Subcutaneous adipose tissue (tissue), 4 donors: ENCODE results near the gene PPP1R14B. TPM values are rescaled to one million over a fixed set of nuclear protein-coding genes. Genes with fewer than 3 reads are reported as not detected.

Experiments used
- CTCF ChIP-seq: fragments of 450-650 bp; IDR thresholded peaks from one replicate; pipeline ENCODE4 v1.5.1; 2016; ENCODE audit warnings: low read depth, mild to moderate bottlenecking, control low read depth, antibody characterized with exemption, moderate library complexity
- total RNA-seq, 4 donors: library from RNA; depleted of rRNA; stranded (reverse); fragments of >200 nt; gene quantifications; one replicate each; pipeline ENCODE4 v1.1.0, GENCODE V29; 2016

The PPP1R14B gene
- total RNA-seq, 4 donors from 2014 or later, result 64.3 to 73.1 (median 69.1) TPM

- no peak for TF ChIP-seq CTCF
Observed at GRCh38 chr11:64251016-64251752, 4.4 kb upstream of the PPP1R14B start, which contains the start of gene PLCB3. TSS of gene PLCB3 (plus strand) at chr11:64251530. CDS start at chr11:64251650, 120 bp downstream.

- no peak for TF ChIP-seq CTCF
Observed at GRCh38 chr11:64250415-64251015, 3.8 kb upstream of the PPP1R14B start.

GRCh38 chr11:64249563-64250414 lies 3.0 kb upstream of the PPP1R14B start:
- no peak for TF ChIP-seq CTCF

GRCh38 chr11:64249038-64249437 lies 2.3 kb upstream of the PPP1R14B start:
- TF ChIP-seq CTCF, result no peak

GRCh38 chr11:64248578-64248977 lies 1.8 kb upstream of the PPP1R14B start:
- no peak for TF ChIP-seq CTCF

- no peak for TF ChIP-seq CTCF
Observed at GRCh38 chr11:64247729-64248531, 1.2 kb upstream of the PPP1R14B start.
